HepG2 (cell line): ENCODE data around the gene THOC7. TPM values are rescaled to one million over a fixed set of nuclear protein-coding genes. Genes with fewer than 3 reads are reported as not detected.

Experiments used
- HNRNPK ChIP-seq: fragments of 200-400 bp; formaldehyde crosslinking; IDR thresholded peaks from 2 replicates; pipeline ENCODE4 v1.6.1; 2018; ENCODE audit warnings: low read length, low read depth, moderate library complexity, mild to moderate bottlenecking; ENCODE audit not compliant: poor library complexity, severe bottlenecking
- KDM6A ChIP-seq: IDR thresholded peaks from 2 replicates; pipeline ENCODE4 v1.6.1; 2016; ENCODE audit warnings: low read depth
- NCOA5 ChIP-seq: sonication (generic); formaldehyde crosslinking; IDR thresholded peaks from 2 replicates; pipeline ENCODE4 v1.4.0; 2020; ENCODE audit warnings: missing genetic modification reagents
- PCBP1 ChIP-seq: fragments of 200-400 bp; formaldehyde crosslinking; IDR thresholded peaks from 2 replicates; pipeline ENCODE4 v1.6.1; 2017; ENCODE audit warnings: mild to moderate bottlenecking, low read depth, low read length, borderline replicate concordance
- PLSCR1 ChIP-seq: sonication (generic); formaldehyde crosslinking; IDR thresholded peaks from 2 replicates; pipeline ENCODE4 v1.5.0; 2020; ENCODE audit warnings: missing genetic modification reagents, mild to moderate bottlenecking, borderline replicate concordance
- PRPF4 ChIP-seq: fragments of 200-400 bp; formaldehyde crosslinking; IDR thresholded peaks from 2 replicates; pipeline ENCODE4 v1.6.1; 2016; ENCODE audit warnings: low read length, low read depth; ENCODE audit not compliant: poor library complexity, severe bottlenecking
- RERE ChIP-seq: IDR thresholded peaks from 2 replicates; pipeline ENCODE4 v1.6.1; 2016; ENCODE audit warnings: low read depth, missing genetic modification reagents, missing compliant biosample characterization
- SAP130 ChIP-seq: IDR thresholded peaks from 2 replicates; pipeline ENCODE4 v1.6.1; 2016; ENCODE audit warnings: low read depth
- TFDP1 ChIP-seq: IDR thresholded peaks from 2 replicates; pipeline ENCODE4 v1.6.1; 2016; ENCODE audit warnings: missing compliant biosample characterization, missing genetic modification reagents, borderline replicate concordance
- ZKSCAN1 ChIP-seq: fragments of 150-350 bp; IDR thresholded peaks from 2 replicates; pipeline ENCODE4 v1.6.1; 2014; ENCODE audit warnings: low read length
- ZNF207 ChIP-seq: fragments of 450-650 bp; IDR thresholded peaks from 2 replicates; pipeline ENCODE4 v1.6.1; 2016; ENCODE audit warnings: antibody characterized with exemption, borderline replicate concordance
- ZNF556 ChIP-seq: sonication (generic); formaldehyde crosslinking; IDR thresholded peaks from 2 replicates; pipeline ENCODE4 v1.4.0; 2020; ENCODE audit warnings: mild to moderate bottlenecking, missing genetic modification reagents, borderline replicate concordance
- ZNF558 ChIP-seq: sonication (generic); formaldehyde crosslinking; IDR thresholded peaks from 2 replicates; pipeline ENCODE4 v1.9.0; 2022; ENCODE audit warnings: mild to moderate bottlenecking, missing genetic modification reagents, borderline replicate concordance
- ZNF562 ChIP-seq: sonication (generic); formaldehyde crosslinking; IDR thresholded peaks from 2 replicates; pipeline ENCODE4 v1.8.0; 2022; ENCODE audit warnings: missing genetic modification reagents, borderline replicate concordance
- ZNF619 ChIP-seq: sonication (generic); formaldehyde crosslinking; IDR thresholded peaks from 2 replicates; pipeline ENCODE4 v1.4.0; 2020; ENCODE audit warnings: mild to moderate bottlenecking, missing genetic modification reagents
- ZNF720 ChIP-seq: sonication (generic); formaldehyde crosslinking; IDR thresholded peaks from 2 replicates; pipeline ENCODE4 v1.4.0; 2020; ENCODE audit warnings: missing genetic modification reagents
- polyA plus RNA-seq, 8 experiments: library from polyadenylated mRNA; depleted of rRNA in 3 of 8; stranded (reverse) in 7 of 8; unstranded in 1 of 8; fragments of >200 nt; fragmentation: Illumina TruSeq in 4 of 8; extraction: Trizol in 4 of 8; gene quantifications; 2 replicates each; pipeline versions ENCODE4 v1.2.1 to v1.2.3, GENCODE V29; 2011 to 2016; ENCODE audit warnings: low read depth in 4 of 8, missing spikeins in 1 of 8, mixed read lengths in 1 of 8; ENCODE audit not compliant: insufficient read depth in 1 of 8
- total RNA-seq, 5 experiments: library from RNA; depleted of rRNA; stranded (reverse); fragments of >200 nt; fragmentation: Illumina TruSeq; extraction: Trizol; gene quantifications; 2 replicates each; pipeline ENCODE4 v1.2.3, GENCODE V29; 2016; ENCODE audit warnings: low read depth in 1 of 5
- TF ChIP-seq, protein P1 (sequence below): sonication (generic); formaldehyde crosslinking; IDR thresholded peaks from 2 replicates; pipeline ENCODE4 v1.9.0; 2021; ENCODE audit warnings: missing genetic modification reagents, mild to moderate bottlenecking, borderline replicate concordance
- TF ChIP-seq, protein P2 (sequence below): fragments of 450-650 bp; IDR thresholded peaks from 2 replicates; pipeline ENCODE4 v1.6.1; 2016

THOC7 gene
- total and polyA plus RNA-seq, 2 of the 13 experiments (the other 11 are each of a cell fraction or from before 2014, with no cell fraction given), result 32.8 to 63.5 TPM

DNA sequence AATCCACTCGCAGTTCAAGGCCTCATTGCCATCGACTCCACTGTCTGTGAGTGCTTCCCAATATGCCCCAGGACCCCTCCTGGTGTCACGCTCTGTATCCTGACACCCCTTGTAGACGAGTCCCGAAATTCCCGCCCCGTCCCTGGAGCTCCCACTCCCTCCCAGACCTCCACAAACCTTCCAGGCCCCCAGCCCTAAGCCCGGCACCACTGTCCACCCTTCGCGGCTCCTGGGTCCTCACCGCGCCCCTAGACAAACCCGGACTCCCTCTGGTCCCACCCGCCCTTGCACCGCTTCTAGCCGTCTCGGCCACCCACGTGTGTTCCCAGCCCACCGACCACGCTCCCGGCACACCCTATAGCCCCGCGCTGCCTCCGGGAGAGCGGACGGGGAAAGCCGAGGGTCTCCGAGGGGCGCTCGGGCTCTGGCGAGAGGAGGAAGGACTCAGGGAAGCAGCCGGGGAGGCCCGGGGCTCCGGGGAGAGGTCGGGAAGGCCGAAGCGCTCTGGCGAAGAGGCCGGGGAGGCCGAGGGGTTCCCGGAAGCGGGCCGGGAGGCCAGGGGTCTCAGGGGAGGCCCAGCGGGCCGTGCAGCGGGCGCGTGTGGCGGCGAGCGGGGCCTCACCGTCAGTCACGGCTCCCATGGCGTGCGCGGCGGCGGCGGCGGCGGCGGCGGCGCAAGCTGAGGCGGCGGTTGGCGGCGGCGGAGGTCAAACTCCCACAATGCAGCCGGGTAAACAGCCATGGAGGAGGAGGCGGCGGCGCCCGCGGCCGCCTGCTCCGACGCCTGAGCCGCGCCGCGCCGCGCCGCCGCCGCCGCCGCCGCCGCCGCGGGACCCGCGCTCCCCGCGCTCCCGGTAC is at the start of gene THOC7, which contains the start of gene ATXN7 (continued):
- TF ChIP-seq, protein P1, sequence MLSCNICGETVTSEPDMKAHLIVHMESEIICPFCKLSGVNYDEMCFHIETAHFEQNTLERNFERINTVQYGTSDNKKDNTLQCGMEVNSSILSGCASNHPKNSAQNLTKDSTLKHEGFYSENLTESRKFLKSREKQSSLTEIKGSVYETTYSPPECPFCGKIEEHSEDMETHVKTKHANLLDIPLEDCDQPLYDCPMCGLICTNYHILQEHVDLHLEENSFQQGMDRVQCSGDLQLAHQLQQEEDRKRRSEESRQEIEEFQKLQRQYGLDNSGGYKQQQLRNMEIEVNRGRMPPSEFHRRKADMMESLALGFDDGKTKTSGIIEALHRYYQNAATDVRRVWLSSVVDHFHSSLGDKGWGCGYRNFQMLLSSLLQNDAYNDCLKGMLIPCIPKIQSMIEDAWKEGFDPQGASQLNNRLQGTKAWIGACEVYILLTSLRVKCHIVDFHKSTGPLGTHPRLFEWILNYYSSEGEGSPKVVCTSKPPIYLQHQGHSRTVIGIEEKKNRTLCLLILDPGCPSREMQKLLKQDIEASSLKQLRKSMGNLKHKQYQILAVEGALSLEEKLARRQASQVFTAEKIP, result no peak
- TF ChIP-seq PCBP1 (0 out of 2 replicates have a peak, but pooled peaks have one; percentile 30), ZNF207 (no peak), HNRNPK (peak; percentile 24), PRPF4 (no peak), RERE (CRISPR knock-in tag) (no peak), ZNF558 (CRISPR knock-in tag) (no peak), SAP130 (peak; percentile 72), ZNF619 (no peak; the same call in 1 of the 2 replicates), TFDP1 (CRISPR knock-in tag) (no peak), KDM6A (CRISPR knock-in tag) (no peak), ZNF556 (CRISPR knock-in tag) (0 out of 2 replicates have a peak, but pooled peaks have one; percentile 34), ZNF562 (CRISPR knock-in tag) (no peak), PLSCR1 (CRISPR knock-in tag) (no peak), ZNF720 (CRISPR knock-in tag) (no peak), ZKSCAN1 (no peak), NCOA5 (CRISPR knock-in tag) (no peak)
- TF ChIP-seq, protein P2, sequence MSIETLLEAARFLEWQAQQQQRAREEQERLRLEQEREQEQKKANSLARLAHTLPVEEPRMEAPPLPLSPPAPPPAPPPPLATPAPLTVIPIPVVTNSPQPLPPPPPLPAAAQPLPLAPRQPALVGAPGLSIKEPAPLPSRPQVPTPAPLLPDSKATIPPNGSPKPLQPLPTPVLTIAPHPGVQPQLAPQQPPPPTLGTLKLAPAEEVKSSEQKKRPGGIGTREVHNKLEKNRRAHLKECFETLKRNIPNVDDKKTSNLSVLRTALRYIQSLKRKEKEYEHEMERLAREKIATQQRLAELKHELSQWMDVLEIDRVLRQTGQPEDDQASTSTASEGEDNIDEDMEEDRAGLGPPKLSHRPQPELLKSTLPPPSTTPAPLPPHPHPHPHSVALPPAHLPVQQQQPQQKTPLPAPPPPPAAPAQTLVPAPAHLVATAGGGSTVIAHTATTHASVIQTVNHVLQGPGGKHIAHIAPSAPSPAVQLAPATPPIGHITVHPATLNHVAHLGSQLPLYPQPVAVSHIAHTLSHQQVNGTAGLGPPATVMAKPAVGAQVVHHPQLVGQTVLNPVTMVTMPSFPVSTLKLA, result no peak
